Raji (cell line): ENCODE data around the gene APOBR.

Source experiments
- POLR2A ChIP-seq: IDR thresholded peaks from 2 replicates; pipeline ENCODE4 v1.6.1; 2011; ENCODE audit warnings: low read depth, low read length, control low read depth; ENCODE audit not compliant: insufficient read depth

Gene APOBR

GRCh38 chr16:28511801-28512789 lies 17.7 kb downstream of the APOBR start:
- TF ChIP-seq POLR2A = no peak

GRCh38 chr16:28513484-28514181 lies 19.2 kb downstream of the APOBR start:
- TF ChIP-seq POLR2A = no peak

GRCh38 chr16:28514246-28514645 lies 19.8 kb downstream of the APOBR start:
- no peak for TF ChIP-seq POLR2A

DNA sequence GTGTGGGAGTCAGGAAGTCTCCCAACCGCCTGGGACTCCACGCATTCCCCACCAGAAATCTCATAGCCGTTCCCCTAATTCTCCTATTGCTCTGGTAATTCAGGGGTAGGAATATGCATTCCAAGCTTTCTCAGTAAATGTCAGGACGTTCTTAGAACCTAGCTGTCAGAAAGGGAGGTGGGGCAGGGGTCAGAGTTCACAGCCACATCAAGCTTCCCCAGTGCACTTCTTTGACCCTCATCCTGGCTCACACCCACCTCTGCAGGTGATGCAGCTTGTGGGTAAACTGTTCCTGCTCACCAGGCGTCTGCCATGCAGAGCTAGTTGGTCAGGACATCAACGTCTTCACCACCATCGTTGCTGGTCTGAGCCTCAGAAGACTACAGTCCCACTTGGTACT lies 26.2 kb downstream of the APOBR start:
- no peak for TF ChIP-seq POLR2A

- no peak for TF ChIP-seq POLR2A
Measured at GRCh38 chr16:28521436-28521835, 27.0 kb downstream of the APOBR start.

DNA sequence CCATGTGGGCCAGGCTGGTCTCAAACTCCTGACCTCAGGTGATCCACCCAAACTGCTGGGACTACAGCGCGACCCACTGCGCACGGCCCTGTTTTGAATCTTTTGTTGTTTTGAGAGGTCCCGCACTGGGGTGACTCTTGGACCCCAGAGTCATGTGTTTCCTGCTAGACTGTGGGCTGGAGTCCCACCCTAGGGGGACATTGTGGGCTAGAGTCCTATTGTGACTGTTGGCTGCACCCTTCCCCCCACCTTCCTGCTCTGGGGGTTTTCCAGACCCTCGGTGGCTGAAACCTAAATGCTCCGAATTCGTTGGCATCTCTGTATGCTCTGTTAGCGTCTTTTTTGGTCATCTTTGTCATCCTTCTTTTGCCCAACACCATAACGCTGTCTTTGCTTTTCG lies 28.3 kb downstream of the APOBR start:
- no peak for TF ChIP-seq POLR2A

DNA sequence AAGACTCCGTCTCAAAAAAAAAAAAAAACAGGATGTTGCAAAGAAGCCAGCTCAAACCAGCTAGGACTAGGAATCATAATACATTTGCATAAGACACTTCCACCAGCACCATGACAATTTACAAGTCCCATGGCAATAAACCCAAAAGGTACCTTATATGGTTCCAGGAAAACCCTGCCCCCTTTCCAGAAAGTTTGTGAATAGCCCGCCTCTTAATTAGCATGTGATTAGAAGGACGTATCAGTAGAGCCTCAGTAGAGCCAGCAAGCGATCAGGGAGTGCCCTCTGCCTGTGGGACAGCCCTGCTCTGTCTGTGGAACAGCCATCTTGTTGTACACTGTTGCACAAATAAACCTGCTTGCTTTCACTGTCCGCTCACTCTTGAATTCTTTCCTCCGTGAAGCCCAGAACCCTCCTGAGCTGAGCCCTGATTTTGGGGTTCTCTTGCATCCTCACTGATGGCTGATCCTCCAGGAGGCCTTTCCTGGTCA lies 30.3 kb downstream of the APOBR start:
- TF ChIP-seq POLR2A = no peak

- no peak for TF ChIP-seq POLR2A
Measured at GRCh38 chr16:28526201-28527099, 32.0 kb downstream of the APOBR start.

- no peak for TF ChIP-seq POLR2A
Measured at GRCh38 chr16:28527985-28528384, 33.5 kb downstream of the APOBR start.

- TF ChIP-seq POLR2A = no peak
Measured at GRCh38 chr16:28528463-28528867, 34.0 kb downstream of the APOBR start.

DNA sequence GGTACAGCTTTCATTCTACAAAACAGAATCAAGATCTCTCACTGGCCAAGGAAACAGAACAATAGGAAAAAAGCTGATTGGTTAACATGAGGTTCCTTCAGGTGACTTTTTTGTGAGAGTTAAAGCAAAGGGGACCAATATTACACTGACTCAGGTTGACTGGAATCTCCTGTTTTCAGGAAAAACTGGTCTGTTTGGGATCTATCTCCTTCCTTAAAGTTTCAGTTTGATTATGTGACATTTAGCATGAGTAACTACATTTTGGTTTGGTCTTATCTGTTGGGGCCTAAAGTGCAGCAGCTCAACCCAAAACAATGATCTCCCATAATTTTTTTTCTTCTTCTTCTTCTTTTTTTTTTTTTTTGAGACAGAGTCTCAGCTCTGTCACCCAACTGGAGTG lies 34.7 kb downstream of the APOBR start:
- no peak for TF ChIP-seq POLR2A

DNA sequence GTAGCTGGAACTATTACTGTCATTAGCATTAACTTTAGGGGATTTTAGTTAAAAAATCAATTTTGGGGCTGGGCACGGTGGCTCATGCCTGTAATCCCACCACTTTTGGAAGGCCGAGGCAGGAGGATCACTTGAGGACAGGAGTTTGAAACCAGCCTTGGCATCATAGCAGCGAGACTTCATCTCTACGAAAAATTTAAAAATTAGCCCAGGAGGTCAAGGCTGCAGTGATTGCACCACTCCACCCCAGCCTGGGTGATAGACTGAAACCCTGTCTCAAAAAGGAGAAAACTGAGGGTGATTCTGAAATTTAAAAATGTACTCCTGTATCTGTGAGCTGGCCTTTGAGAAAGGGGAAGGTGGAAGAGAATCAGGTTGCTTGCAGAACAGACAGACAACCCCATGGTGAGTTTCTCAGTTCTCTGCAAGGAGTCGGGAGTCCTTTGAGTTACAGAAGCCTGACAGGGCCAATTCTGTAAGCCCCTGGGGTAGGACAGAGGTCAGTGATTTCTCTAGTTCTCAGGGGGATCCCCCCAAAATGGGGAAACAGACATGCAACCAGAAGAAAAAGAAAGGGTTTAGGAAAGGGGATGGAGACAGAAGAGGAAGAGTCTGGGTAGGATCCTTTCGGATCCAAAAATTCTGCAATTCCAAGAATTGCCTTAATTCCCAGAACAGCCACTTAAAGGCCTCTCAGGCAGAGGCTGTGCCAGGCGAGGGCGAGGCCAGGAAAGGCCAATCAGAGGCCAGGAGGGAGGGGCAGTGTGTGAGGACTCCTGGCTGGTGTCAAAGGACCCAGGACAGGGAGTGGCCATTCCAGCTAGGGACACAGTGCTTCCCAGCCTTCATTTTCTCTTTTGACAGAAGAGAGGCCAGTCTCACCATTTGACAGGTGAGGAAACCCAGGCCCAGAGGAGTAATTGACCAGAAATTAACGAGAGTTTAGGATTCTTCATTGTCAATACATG lies 37.6 kb downstream of the APOBR start:
- TF ChIP-seq POLR2A = no peak

GRCh38 chr16:28532940-28533647 lies 38.7 kb downstream of the APOBR start:
- no peak for TF ChIP-seq POLR2A
